ENCODE data around the gene FASN. TPM values are rescaled to one million over a fixed set of nuclear protein-coding genes. Genes with fewer than 3 reads are reported as not detected.

The FASN gene
- total and polyA plus RNA-seq, 2 of the 13 experiments (the other 11 are each of a cell fraction or from before 2014, with no cell fraction given): 51.7 to 101 TPM

DNA sequence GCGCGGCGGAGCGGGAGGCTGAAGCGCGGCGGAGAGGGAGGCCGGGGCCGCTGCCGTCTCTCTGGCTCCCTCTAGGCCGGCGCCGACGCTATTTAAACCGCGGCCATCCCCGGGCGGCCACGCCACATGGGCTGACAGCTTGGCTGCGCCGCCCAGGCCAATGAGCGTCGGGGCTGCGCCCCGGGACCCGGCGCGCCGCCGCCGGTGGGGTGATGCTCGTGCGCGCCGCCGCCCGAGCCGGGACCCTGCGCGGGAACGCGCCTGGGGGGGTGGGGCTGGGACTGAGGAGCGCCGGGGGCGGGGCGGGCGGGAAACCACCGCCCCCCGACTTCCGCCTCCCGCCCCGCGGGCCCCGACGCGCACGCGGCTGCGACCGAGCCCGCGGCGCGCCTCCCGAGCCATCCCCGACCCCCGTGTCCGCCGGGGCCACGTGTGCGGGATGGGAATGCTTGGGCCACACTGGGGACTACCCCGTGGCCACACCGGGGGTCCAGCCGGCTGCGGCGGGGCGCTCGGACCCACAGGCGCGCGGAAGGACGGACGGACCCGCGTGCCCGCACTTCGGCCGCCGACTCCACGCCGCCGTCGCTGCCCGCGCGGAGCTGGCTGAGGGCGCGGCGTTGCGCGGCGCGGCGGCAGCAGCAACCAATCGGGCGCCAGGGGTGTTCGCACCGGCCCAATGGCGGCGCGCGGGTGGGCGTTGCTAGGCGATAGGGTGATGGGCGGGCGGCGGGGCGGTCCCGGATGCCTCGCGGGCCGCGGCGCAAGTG lies at the start of gene FASN (continued):
- TF ChIP-seq, protein P1, sequence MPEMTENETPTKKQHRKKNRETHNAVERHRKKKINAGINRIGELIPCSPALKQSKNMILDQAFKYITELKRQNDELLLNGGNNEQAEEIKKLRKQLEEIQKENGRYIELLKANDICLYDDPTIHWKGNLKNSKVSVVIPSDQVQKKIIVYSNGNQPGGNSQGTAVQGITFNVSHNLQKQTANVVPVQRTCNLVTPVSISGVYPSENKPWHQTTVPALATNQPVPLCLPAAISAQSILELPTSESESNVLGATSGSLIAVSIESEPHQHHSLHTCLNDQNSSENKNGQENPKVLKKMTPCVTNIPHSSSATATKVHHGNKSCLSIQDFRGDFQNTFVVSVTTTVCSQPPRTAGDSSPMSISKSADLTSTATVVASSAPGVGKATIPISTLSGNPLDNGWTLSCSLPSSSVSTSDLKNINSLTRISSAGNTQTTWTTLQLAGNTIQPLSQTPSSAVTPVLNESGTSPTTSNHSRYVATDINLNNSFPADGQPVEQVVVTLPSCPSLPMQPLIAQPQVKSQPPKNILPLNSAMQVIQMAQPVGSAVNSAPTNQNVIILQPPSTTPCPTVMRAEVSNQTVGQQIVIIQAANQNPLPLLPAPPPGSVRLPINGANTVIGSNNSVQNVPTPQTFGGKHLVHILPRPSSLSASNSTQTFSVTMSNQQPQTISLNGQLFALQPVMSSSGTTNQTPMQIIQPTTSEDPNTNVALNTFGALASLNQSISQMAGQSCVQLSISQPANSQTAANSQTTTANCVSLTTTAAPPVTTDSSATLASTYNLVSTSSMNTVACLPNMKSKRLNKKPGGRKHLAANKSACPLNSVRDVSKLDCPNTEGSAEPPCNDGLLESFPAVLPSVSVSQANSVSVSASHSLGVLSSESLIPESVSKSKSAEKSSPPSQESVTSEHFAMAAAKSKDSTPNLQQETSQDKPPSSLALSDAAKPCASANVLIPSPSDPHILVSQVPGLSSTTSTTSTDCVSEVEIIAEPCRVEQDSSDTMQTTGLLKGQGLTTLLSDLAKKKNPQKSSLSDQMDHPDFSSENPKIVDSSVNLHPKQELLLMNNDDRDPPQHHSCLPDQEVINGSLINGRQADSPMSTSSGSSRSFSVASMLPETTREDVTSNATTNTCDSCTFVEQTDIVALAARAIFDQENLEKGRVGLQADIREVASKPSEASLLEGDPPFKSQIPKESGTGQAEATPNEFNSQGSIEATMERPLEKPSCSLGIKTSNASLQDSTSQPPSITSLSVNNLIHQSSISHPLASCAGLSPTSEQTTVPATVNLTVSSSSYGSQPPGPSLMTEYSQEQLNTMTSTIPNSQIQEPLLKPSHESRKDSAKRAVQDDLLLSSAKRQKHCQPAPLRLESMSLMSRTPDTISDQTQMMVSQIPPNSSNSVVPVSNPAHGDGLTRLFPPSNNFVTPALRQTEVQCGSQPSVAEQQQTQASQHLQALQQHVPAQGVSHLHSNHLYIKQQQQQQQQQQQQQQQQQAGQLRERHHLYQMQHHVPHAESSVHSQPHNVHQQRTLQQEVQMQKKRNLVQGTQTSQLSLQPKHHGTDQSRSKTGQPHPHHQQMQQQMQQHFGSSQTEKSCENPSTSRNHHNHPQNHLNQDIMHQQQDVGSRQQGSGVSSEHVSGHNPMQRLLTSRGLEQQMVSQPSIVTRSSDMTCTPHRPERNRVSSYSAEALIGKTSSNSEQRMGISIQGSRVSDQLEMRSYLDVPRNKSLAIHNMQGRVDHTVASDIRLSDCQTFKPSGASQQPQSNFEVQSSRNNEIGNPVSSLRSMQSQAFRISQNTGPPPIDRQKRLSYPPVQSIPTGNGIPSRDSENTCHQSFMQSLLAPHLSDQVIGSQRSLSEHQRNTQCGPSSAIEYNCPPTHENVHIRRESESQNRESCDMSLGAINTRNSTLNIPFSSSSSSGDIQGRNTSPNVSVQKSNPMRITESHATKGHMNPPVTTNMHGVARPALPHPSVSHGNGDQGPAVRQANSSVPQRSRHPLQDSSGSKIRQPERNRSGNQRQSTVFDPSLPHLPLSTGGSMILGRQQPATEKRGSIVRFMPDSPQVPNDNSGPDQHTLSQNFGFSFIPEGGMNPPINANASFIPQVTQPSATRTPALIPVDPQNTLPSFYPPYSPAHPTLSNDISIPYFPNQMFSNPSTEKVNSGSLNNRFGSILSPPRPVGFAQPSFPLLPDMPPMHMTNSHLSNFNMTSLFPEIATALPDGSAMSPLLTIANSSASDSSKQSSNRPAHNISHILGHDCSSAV (CRISPR knock-in tag; IDR thresholded peaks at IDR 0.05; ENCODE audit: borderline replicate concordance): no peak
- no peak for TF ChIP-seq FOXP1 (IDR thresholded peaks at IDR 0.05)
- no peak for TF ChIP-seq FOXP1 (CRISPR knock-in tag; IDR thresholded peaks at IDR 0.05)
- TF ChIP-seq ZNF83 (CRISPR knock-in tag; IDR thresholded peaks at IDR 0.05; ENCODE audit: borderline replicate concordance): no peak
- TF ChIP-seq NR1H2 (CRISPR knock-in tag; IDR thresholded peaks at IDR 0.05; ENCODE audit: borderline replicate concordance, low read depth): no peak
- TF ChIP-seq, protein P2, sequence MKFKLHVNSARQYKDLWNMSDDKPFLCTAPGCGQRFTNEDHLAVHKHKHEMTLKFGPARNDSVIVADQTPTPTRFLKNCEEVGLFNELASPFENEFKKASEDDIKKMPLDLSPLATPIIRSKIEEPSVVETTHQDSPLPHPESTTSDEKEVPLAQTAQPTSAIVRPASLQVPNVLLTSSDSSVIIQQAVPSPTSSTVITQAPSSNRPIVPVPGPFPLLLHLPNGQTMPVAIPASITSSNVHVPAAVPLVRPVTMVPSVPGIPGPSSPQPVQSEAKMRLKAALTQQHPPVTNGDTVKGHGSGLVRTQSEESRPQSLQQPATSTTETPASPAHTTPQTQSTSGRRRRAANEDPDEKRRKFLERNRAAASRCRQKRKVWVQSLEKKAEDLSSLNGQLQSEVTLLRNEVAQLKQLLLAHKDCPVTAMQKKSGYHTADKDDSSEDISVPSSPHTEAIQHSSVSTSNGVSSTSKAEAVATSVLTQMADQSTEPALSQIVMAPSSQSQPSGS (CRISPR knock-in tag; IDR thresholded peaks at IDR 0.05): peak; percentile 33; the same call in 1 of the 2 replicates
- TF ChIP-seq RFXAP (CRISPR knock-in tag; IDR thresholded peaks at IDR 0.05; ENCODE audit: borderline replicate concordance): peak; percentile 99
- no peak for TF ChIP-seq SMYD3 (CRISPR knock-in tag; IDR thresholded peaks at IDR 0.05)
- TF ChIP-seq GATAD1 (CRISPR knock-in tag; IDR thresholded peaks at IDR 0.05): peak; percentile 32; the same call in 1 of the 2 replicates
- no peak for TF ChIP-seq PCBP2 (optimal IDR thresholded peaks at IDR 0.05; ENCODE audit: low read depth, low read length, poor library complexity, severe bottlenecking)
- TF ChIP-seq, protein P3, sequence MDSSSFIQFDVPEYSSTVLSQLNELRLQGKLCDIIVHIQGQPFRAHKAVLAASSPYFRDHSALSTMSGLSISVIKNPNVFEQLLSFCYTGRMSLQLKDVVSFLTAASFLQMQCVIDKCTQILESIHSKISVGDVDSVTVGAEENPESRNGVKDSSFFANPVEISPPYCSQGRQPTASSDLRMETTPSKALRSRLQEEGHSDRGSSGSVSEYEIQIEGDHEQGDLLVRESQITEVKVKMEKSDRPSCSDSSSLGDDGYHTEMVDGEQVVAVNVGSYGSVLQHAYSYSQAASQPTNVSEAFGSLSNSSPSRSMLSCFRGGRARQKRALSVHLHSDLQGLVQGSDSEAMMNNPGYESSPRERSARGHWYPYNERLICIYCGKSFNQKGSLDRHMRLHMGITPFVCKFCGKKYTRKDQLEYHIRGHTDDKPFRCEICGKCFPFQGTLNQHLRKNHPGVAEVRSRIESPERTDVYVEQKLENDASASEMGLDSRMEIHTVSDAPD (CRISPR knock-in tag; IDR thresholded peaks at IDR 0.05): no peak
- no peak for TF ChIP-seq MTA1 (CRISPR knock-in tag; IDR thresholded peaks at IDR 0.05; ENCODE audit: borderline replicate concordance)
- no peak for TF ChIP-seq ZZZ3 (CRISPR knock-in tag; IDR thresholded peaks at IDR 0.05; ENCODE audit: borderline replicate concordance)
- TF ChIP-seq, protein P4, sequence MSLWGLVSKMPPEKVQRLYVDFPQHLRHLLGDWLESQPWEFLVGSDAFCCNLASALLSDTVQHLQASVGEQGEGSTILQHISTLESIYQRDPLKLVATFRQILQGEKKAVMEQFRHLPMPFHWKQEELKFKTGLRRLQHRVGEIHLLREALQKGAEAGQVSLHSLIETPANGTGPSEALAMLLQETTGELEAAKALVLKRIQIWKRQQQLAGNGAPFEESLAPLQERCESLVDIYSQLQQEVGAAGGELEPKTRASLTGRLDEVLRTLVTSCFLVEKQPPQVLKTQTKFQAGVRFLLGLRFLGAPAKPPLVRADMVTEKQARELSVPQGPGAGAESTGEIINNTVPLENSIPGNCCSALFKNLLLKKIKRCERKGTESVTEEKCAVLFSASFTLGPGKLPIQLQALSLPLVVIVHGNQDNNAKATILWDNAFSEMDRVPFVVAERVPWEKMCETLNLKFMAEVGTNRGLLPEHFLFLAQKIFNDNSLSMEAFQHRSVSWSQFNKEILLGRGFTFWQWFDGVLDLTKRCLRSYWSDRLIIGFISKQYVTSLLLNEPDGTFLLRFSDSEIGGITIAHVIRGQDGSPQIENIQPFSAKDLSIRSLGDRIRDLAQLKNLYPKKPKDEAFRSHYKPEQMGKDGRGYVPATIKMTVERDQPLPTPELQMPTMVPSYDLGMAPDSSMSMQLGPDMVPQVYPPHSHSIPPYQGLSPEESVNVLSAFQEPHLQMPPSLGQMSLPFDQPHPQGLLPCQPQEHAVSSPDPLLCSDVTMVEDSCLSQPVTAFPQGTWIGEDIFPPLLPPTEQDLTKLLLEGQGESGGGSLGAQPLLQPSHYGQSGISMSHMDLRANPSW (CRISPR knock-in tag; IDR thresholded peaks at IDR 0.05; ENCODE audit: borderline replicate concordance): no peak
- peak; percentile 96 for TF ChIP-seq IKZF4 (CRISPR knock-in tag; IDR thresholded peaks at IDR 0.05; ENCODE audit: borderline replicate concordance, low read depth, not compliant biosample characterization)

Measured in HepG2 (cell line).